ENCODE data around the gene FAM167B. TPM values are rescaled to one million over a fixed set of nuclear protein-coding genes. Genes with fewer than 3 reads are reported as not detected.

The FAM167B gene
- total and polyA plus RNA-seq, 2 of the 4 experiments (the other 2 are of a cell fraction), result 0.18 to 0.53 TPM

- H3K23ac ChIP-seq (ENCODE audit: low read depth, low read length), result no peak overlapping the region
- H3K56ac ChIP-seq (ENCODE audit: extremely low read depth, insufficient read depth, low read length), result no peak overlapping the region
- no peak overlapping the region for H3K27ac ChIP-seq (ENCODE audit: insufficient read depth, low read length)
- H2AK9ac ChIP-seq (replicated peaks; ENCODE audit: low read depth, low read length, poor library complexity), result no peak overlapping the region
- H3K9me3 ChIP-seq (ENCODE audit: control insufficient read depth, insufficient read depth, low read length), result no peaks in the 10 kb centered on the region
- peaks cover 0 to 3% of the 10 kb centered on the region in 2 experiments; a peak in 1 of 4 replicates for H3K79me1 ChIP-seq (ENCODE audit: low read depth in 1 of 2, low read length in 2 of 2)
- H2AFZ ChIP-seq (replicated peaks; ENCODE audit: low read length, poor library complexity), result no peak overlapping the region
- POLR2A ChIA-PET (ENCODE audit: unreplicated experiment), result no interaction called here
- H3K18ac ChIP-seq (ENCODE audit: low read depth, low read length), result no peak overlapping the region
- no peak overlapping the region for H4K8ac ChIP-seq (ENCODE audit: low read depth in 2 of 2, low read length in 2 of 2)
- H4K5ac ChIP-seq (ENCODE audit: low read depth, low read length), result no peak overlapping the region
- no peak overlapping the region for H2AK5ac ChIP-seq (ENCODE audit: low read depth, low read length)
- H2BK15ac ChIP-seq (ENCODE audit: low read depth, low read length), result no peak overlapping the region
- ATAC-seq (ENCODE audit: low read depth), result no peak
- in situ Hi-C loops (cut with MboI; ENCODE audit: low sequenced_read_pairs) (no loop called here), dilution Hi-C loops (cut with HindIII; ENCODE audit: low sequenced_read_pairs, unreplicated experiment) (no loop called here), intact Hi-C loops (cut with micrococcal nuclease) (no loop called here)
- H3K4me1 ChIP-seq (ENCODE audit: control insufficient read depth, insufficient read depth, low read length), result no peaks in the 10 kb centered on the region
- no peak overlapping the region for H3K4me3 ChIP-seq (ENCODE audit: insufficient read depth, low read depth, low read length)
- H2BK5ac ChIP-seq (ENCODE audit: low read depth, low read length, poor library complexity, severe bottlenecking), result no peak overlapping the region
- H3K9ac ChIP-seq (ENCODE audit: low read depth, low read length), result no peak overlapping the region
- no peaks in the 10 kb centered on the region for H3K9me1 ChIP-seq (ENCODE audit: insufficient read depth, low read length)
- no peak overlapping the region for H2BK120ac ChIP-seq (ENCODE audit: low read depth, low read length)
- H3K36me3 ChIP-seq (ENCODE audit: control insufficient read depth, insufficient read depth, low read length), result no peaks in the 10 kb centered on the region
- CTCF ChIA-PET, result no interaction called here
- DNase-seq, result no peak
- no peaks in the 10 kb centered on the region for H3K27me3 ChIP-seq (ENCODE audit: control insufficient read depth, insufficient read depth, low read length)
- BruUV-seq (replicated peaks), result no TSS peak
- H3K14ac ChIP-seq (replicated peaks; ENCODE audit: low read depth, low read length), result no peak overlapping the region
- H4K91ac ChIP-seq (ENCODE audit: insufficient read depth, low read depth, low read length), result no peak overlapping the region
- H4K20me1 ChIP-seq (ENCODE audit: insufficient read depth, low read length), result no peaks in the 10 kb centered on the region
- H3K4me2 ChIP-seq (ENCODE audit: low read depth, low read length), result no peak overlapping the region
- no peak overlapping the region for H3K4ac ChIP-seq (ENCODE audit: low read depth, low read length)
- TF ChIP-seq, protein P1, sequence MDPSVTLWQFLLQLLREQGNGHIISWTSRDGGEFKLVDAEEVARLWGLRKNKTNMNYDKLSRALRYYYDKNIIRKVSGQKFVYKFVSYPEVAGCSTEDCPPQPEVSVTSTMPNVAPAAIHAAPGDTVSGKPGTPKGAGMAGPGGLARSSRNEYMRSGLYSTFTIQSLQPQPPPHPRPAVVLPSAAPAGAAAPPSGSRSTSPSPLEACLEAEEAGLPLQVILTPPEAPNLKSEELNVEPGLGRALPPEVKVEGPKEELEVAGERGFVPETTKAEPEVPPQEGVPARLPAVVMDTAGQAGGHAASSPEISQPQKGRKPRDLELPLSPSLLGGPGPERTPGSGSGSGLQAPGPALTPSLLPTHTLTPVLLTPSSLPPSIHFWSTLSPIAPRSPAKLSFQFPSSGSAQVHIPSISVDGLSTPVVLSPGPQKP (IDR thresholded peaks at IDR 0.05; ENCODE audit: borderline replicate concordance, low read depth, low read length), result no peak
- no CpG with 5 or more reads among the region's 4 CpGs for WGBS, 2 experiments (ENCODE audit: extremely low coverage in 2 of 2, insufficient read length in 1 of 2)
- H2BK20ac ChIP-seq (ENCODE audit: low read depth, low read length), result no peak overlapping the region
These were observed 39.7 kb downstream of the FAM167B start for GRCh38 chr1:32286763-32287162.

Measured in IMR-90 (cell line).